Muscle layer of colon (tissue), 2 donors: ENCODE data around the gene CDHR3.
"Not testable (repeated sequence)": the region's sequence is repeated elsewhere in the genome, so short reads cannot be mapped to it uniquely, and the experiment has no call there.

Source experiments
- H3K27ac ChIP-seq: one replicate; pipeline ENCODE4 v1.7.0; 2013; ENCODE audit warnings: low read depth, mild to moderate bottlenecking, low read length, moderate library complexity
- H3K27me3 ChIP-seq, 2 donors: one replicate each; pipeline ENCODE4 v1.7.0; 2013; ENCODE audit warnings: low read length in 2 of 2, mild to moderate bottlenecking in 2 of 2; ENCODE audit not compliant: insufficient read depth in 2 of 2, control insufficient read depth in 1 of 2
- H3K36me3 ChIP-seq: one replicate; pipeline ENCODE4 v1.7.0; 2013; ENCODE audit warnings: mild to moderate bottlenecking, low read length; ENCODE audit not compliant: insufficient read depth
- H3K4me1 ChIP-seq: one replicate; pipeline ENCODE4 v1.7.0; 2013; ENCODE audit warnings: mild to moderate bottlenecking, low read length; ENCODE audit not compliant: insufficient read depth
- H3K4me3 ChIP-seq, 2 donors: one replicate each; pipeline ENCODE4 v1.7.0; 2013; ENCODE audit warnings: low read length in 2 of 2, low read depth in 1 of 2, mild to moderate bottlenecking in 1 of 2, moderate library complexity in 1 of 2
- H3K9ac ChIP-seq: one replicate; pipeline ENCODE4 v1.7.0; 2013; ENCODE audit warnings: low read length
- H3K9me3 ChIP-seq: one replicate; pipeline ENCODE4 v1.7.0; 2013; ENCODE audit warnings: mild to moderate bottlenecking, low read length
- donor health status: abdominal sarcoma.
- donor health status: Adenocarcinoma of cecum.

The CDHR3 gene

GRCh38 chr7:105935250-105935649 lies 27.8 kb upstream of the CDHR3 start:
- H3K4me1 ChIP-seq: peaks cover 34% of the 10 kb centered on the region
- no peaks in the 10 kb centered on the region for H3K36me3 ChIP-seq
- no peak overlapping the region for H3K9ac ChIP-seq
- peak overlapping the region; percentile 84 for H3K27ac ChIP-seq
- H3K9me3 ChIP-seq: no peaks in the 10 kb centered on the region
- no peaks in the 10 kb centered on the region for H3K27me3 ChIP-seq
- H3K4me3 ChIP-seq: no peak overlapping the region

- no peak overlapping the region for H3K9ac ChIP-seq
- H3K36me3 ChIP-seq: no peaks in the 10 kb centered on the region
- no peak overlapping the region for H3K4me3 ChIP-seq
- H3K27ac ChIP-seq: no peak overlapping the region
- no peaks in the 10 kb centered on the region for H3K27me3 ChIP-seq
- H3K4me1 ChIP-seq: peaks cover 31% of the 10 kb centered on the region
- H3K9me3 ChIP-seq: no peaks in the 10 kb centered on the region
Measured at GRCh38 chr7:105937411-105937810, 25.7 kb upstream of the CDHR3 start.

DNA sequence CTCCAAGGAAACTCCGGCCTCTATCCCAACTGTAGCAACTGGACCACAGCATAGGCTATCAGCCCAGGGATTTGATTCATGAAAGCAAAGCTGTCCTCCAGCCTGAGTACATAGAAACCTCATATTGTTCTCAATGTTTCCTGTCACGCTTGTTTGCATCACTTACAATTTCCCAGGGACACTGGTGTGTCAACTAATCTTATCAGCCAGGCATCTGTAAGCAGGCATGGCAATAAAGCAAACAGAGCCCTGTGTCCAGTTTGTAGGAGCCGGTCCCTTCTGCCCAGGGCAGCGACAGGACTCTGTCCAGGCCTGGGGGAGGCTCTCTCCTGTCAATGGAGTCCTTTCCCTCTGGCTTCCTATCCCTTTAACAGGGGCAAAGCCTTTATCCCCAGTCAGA lies 23.0 kb upstream of the CDHR3 start:
- no peaks in the 10 kb centered on the region for H3K36me3 ChIP-seq
- no peak overlapping the region for H3K4me3 ChIP-seq
- H3K27ac ChIP-seq: no peak overlapping the region
- H3K27me3 ChIP-seq: no peaks in the 10 kb centered on the region
- H3K4me1 ChIP-seq: peaks cover 4% of the 10 kb centered on the region
- no peak overlapping the region for H3K9ac ChIP-seq
- no peaks in the 10 kb centered on the region for H3K9me3 ChIP-seq

- Histone ChIP-seq H3K27me3 (no peaks in the 10 kb centered on the region), H3K27ac (no peak overlapping the region), H3K9ac (no peak overlapping the region), H3K36me3 (no peaks in the 10 kb centered on the region), H3K4me1 (no peaks in the 10 kb centered on the region), H3K9me3 (no peaks in the 10 kb centered on the region), H3K4me3 (no peak overlapping the region)
Measured at GRCh38 chr7:105941596-105941995, 21.5 kb upstream of the CDHR3 start.

DNA sequence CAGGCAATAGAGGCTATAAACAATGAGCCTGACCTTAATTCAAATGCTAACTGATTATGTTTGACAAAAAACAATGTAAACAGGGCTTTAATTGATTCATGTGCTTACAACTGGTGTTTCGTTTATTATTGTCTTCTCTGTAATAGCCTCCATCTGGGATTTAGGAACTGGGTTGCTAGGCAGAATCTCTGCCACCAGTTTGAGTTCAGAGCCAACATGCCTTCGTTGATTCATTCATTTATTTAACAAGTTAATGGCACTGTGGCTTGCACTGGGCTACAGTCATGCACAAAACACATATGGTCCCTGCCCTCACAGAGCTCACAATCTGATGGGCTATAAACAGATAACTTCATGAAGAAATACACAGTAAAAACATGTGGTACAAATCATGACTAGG lies 19.6 kb upstream of the CDHR3 start:
- Histone ChIP-seq H3K36me3 (no peaks in the 10 kb centered on the region), H3K9ac (no peak overlapping the region), H3K4me3 (no peak overlapping the region), H3K9me3 (no peaks in the 10 kb centered on the region), H3K27me3 (no peaks in the 10 kb centered on the region), H3K27ac (no peak overlapping the region), H3K4me1 (no peaks in the 10 kb centered on the region)

- H3K9ac ChIP-seq: no peak overlapping the region
- H3K27me3 ChIP-seq: no peaks in the 10 kb centered on the region
- H3K36me3 ChIP-seq: no peaks in the 10 kb centered on the region
- H3K9me3 ChIP-seq: no peaks in the 10 kb centered on the region
- H3K4me1 ChIP-seq: no peaks in the 10 kb centered on the region
- H3K4me3 ChIP-seq: no peak overlapping the region
- H3K27ac ChIP-seq: no peak overlapping the region
Measured at GRCh38 chr7:105945848-105946247, 17.2 kb upstream of the CDHR3 start.

- no peak overlapping the region for H3K9ac ChIP-seq
- H3K27me3 ChIP-seq: no peaks in the 10 kb centered on the region
Measured at GRCh38 chr7:105951597-105951996, 11.5 kb upstream of the CDHR3 start.

DNA sequence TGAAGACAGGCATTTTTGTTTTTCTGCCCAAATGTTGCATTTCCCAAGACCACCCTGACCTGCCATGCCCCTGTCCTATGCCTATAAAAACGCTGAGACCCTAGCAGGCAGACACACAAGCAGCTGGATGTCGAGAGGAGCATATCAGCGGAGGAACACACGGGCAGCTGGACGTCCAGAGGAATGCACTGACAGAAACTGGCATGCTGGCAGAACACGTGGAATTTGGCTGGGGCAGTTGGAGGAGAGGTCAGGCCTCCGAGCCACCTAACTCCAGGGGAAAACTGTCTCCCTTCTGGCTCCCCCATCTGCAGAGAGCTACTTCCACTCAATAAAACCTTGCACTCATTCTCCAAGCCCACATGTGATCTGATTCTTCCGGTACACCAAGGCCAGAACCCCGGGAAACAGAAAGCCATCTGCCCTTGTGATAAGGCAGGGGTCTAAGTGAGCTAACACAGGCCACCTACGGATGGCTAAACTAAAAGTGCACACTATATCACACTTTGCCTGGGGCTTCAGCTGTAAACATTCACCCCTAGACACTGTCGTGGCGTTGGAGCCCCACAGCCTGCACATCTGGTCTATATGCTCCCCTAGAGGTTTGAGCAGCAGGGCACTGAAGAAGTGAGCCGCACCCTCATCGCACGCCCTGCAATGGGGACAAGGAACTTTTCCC lies 10.0 kb upstream of the CDHR3 start:
- H3K36me3 ChIP-seq: no peaks in the 10 kb centered on the region
- H3K4me3 ChIP-seq: no peak overlapping the region
- H3K27ac ChIP-seq: no peak overlapping the region
- H3K9me3 ChIP-seq: no peaks in the 10 kb centered on the region
- peaks cover 3% of the 10 kb centered on the region for H3K4me1 ChIP-seq
- H3K27me3 ChIP-seq: no peaks in the 10 kb centered on the region
- H3K9ac ChIP-seq: no peak overlapping the region

More at GRCh38 chr7:105951597-105951996, 11.5 kb upstream of the CDHR3 start:
- Histone ChIP-seq H3K36me3 (no peaks in the 10 kb centered on the region), H3K27ac (no peak overlapping the region), H3K4me1 (no peaks in the 10 kb centered on the region), H3K9me3 (no peaks in the 10 kb centered on the region), H3K4me3 (no peak overlapping the region)

GRCh38 chr7:105954711-105955110 lies 8.4 kb upstream of the CDHR3 start:
- H3K4me1 ChIP-seq: peaks cover 6% of the 10 kb centered on the region
- no peak overlapping the region for H3K9ac ChIP-seq
- H3K27me3 ChIP-seq: no peaks in the 10 kb centered on the region
- H3K27ac ChIP-seq: no peak overlapping the region
- H3K4me3 ChIP-seq: no peak overlapping the region
- H3K36me3 ChIP-seq: no peaks in the 10 kb centered on the region
- H3K9me3 ChIP-seq: no peaks in the 10 kb centered on the region

DNA sequence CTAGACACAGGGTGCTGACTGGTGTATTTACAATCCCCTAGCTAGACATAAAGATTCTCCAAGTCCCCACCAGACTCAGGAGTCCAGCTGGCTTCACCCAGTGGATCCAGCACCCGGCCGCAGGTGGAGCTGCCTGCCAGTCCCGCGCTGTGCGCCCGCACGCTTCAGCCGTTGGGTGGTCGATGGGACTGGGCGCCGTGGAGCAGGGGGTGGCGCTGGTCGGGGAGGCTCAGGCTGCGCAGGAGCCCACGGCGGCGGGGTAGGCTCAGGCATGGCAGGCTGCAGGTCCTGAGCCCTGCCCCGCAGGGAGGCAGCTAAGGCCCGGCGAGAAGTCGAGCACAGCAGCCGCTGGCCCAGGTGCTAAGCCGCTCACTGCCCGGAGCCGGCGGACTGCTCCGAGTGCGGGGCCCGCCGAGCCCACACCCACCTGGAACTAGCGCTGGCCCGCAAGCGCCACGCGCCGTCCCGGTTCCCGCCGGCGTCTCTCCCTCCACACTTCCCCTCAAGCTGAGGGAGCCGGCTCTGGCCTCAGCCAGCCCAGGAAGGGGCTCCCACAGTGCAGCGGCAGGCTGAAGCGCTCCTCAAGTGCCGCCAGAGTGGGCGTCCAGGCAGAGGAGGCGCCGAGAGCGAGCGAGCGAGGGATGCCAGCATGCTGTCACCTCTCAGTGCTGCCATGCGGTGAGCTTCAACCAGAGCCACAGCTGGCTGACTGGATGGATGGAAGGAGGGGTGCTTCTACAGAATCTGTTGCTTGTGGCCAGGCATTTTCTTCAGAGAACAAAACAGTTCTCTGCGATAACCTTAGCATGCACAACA lies 7.2 kb upstream of the CDHR3 start:
- H3K4me1 ChIP-seq: peaks cover 15% of the 10 kb centered on the region
- not testable (repeated sequence) for H3K9me3 ChIP-seq, H3K4me3 ChIP-seq, H3K36me3 ChIP-seq, H3K9ac ChIP-seq, H3K27me3 ChIP-seq, H3K27ac ChIP-seq

DNA sequence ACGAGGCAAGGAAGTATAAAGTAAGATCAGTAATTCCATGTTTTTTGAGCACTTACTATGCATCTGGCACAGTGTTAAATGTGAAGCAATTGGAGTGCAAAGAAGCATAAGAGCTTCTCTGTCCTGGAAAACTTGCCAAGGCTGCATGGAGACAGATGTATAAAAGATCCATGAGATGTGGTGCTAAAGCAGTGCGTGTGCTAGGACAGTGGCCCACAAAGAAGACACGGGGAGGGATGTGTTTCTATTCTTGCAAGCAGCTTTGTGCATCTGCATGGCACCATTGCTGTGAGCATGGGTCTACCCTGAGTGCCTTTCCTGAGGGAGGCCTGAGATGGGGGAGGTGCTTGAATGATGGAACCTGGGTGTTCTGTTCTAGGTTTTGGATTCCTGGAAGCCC lies 5.1 kb upstream of the CDHR3 start:
- H3K9ac ChIP-seq: no peak overlapping the region
- no peak overlapping the region for H3K4me3 ChIP-seq
- H3K27me3 ChIP-seq: no peaks in the 10 kb centered on the region
- H3K9me3 ChIP-seq: no peaks in the 10 kb centered on the region
- H3K36me3 ChIP-seq: no peaks in the 10 kb centered on the region
- H3K27ac ChIP-seq: no peak overlapping the region
- H3K4me1 ChIP-seq: peaks cover 31% of the 10 kb centered on the region

GRCh38 chr7:105962353-105962752 lies 711 bp upstream of the CDHR3 start:
- no peaks in the 10 kb centered on the region for H3K27me3 ChIP-seq
- no peak overlapping the region for H3K9ac ChIP-seq
- H3K36me3 ChIP-seq: no peaks in the 10 kb centered on the region
- peaks cover 31% of the 10 kb centered on the region for H3K4me1 ChIP-seq
- peak overlapping the region; percentile 79 for H3K27ac ChIP-seq
- no peak overlapping the region for H3K4me3 ChIP-seq
- no peaks in the 10 kb centered on the region for H3K9me3 ChIP-seq
